Left lung (tissue), 10 donors: ENCODE data around the gene ZNF503. TPM values are rescaled to one million over a fixed set of nuclear protein-coding genes. Genes with fewer than 3 reads are reported as not detected.
A peak's percentile ranks its signal among the peaks of the same experiment; 100 is the strongest.

ENCODE experiments used
- ATAC-seq: fragments of 200-7000 bp; cut with Tn5 transposase; one replicate; pipeline ENCODE4 v1.9.1; 2020; ENCODE audit warnings: moderate library complexity
- DNase-seq, 4 donors: peaks; one replicate each; pipeline ENCODE4 v3.0.0-alpha.2; 2013 to 2020
- H3K27ac ChIP-seq, 2 donors: fragments of 200-600 bp; sonication (generic) in 1 of 2; one replicate each; pipeline versions ENCODE4 v1.5.0 to v1.8.0; 2020 to 2021
- H3K27me3 ChIP-seq, 2 donors: fragments of 200-600 bp; sonication (generic) in 1 of 2; one replicate each; pipeline versions ENCODE4 v1.5.0 to v1.8.0; 2020 to 2021
- H3K36me3 ChIP-seq, 2 donors: fragments of 200-600 bp; sonication (generic) in 1 of 2; one replicate each; pipeline versions ENCODE4 v1.5.0 to v1.8.0; 2020 to 2021
- H3K4me1 ChIP-seq, 2 donors: fragments of 200-600 bp; one replicate each; pipeline ENCODE4 v1.8.0; 2021
- H3K4me3 ChIP-seq, 2 donors: fragments of 200-600 bp; sonication (generic) in 1 of 2; one replicate each; pipeline versions ENCODE4 v1.5.0 to v1.8.0; 2020 to 2021; ENCODE audit warnings: mild to moderate bottlenecking in 1 of 2
- H3K9me3 ChIP-seq, 2 donors: fragments of 200-600 bp; sonication (generic) in 1 of 2; one replicate each; pipeline versions ENCODE4 v1.5.0 to v1.8.0; 2020 to 2021
- CTCF ChIP-seq, 2 donors: fragments of 200-600 bp; sonication (generic) in 1 of 2; IDR thresholded peaks; one replicate each; pipeline versions ENCODE4 v1.5.0 to v1.8.0; 2021; ENCODE audit warnings: antibody characterized with exemption in 2 of 2
- intact Hi-C, 2 donors: fragments of 100-400 bp; cut with DNase I; formaldehyde crosslinking; loops; one replicate each; pipeline versions ENCODE4 v1.11.2 to v1.14.2; 2022
- polyA plus RNA-seq, 6 donors: library from polyadenylated mRNA; unstranded; fragments of 120-200 nt; gene quantifications; one replicate each; pipeline ENCODE4 v1.2.1, GENCODE V29; 2013; ENCODE audit not compliant: insufficient read length in 6 of 6
- total RNA-seq, 2 donors: library from RNA; stranded (reverse); fragmentation: NEBNext Ultra II Directional; extraction: Animal tissue kit (Norgen Biotek cat#: 25700); gene quantifications; one replicate each; pipeline ENCODE4 v1.2.1, GENCODE V29; 2021
- donor health status: DM: no; HTN: yes; CAD: no.
- donor health status: DM: no; HTN: no; CAD: no.

Gene ZNF503
- total and polyA plus RNA-seq, 8 donors, result 32.7 to 71.4 (median 50.0) TPM

DNA sequence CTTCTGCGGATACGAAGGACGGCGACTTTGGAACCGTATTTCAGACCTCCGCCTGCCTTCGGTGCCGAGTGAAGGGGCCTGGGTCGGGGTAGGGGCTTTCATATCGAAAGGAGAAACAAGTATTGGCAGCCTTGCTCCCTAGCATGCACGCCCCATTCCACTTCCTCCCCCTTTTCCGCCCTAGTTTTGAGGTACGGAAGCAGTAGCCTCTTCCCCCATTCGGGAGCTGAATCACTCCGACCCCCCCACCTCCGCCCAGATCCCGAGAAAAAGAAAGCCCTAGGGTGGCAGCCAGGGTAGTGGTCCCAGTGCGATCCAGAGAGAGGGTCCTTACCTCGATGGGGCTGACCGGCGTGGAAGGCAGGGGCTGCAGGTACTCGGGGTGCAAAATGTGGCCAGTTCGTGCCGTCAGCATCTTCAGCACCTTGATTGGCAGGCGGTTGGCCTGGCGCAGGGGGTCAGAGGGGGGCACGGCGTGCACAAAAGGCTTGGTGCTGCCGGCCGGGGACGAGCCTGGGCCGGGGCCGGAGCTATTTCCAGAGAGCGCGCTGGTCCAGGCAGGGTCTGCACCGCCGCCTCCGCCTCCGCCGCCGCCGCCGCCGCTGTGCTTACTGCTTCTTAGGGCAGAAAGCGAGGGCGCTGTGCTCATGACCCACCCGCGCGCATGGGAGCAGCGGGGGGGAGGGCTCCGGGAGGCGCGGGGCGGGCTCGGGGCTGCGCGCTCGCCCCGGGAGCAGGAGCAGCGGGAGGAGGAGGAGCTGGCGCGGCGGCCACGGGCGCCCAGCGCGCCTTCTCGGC is 594 bp downstream of the ZNF503 start:
- ATAC-seq, result peak; percentile 0
- Histone ChIP-seq H3K4me1 (peaks cover 3 to 47% of the 10 kb centered on the region in 2 donors), H3K36me3 (peaks cover 0 to 15% of the 10 kb centered on the region in 2 donors), H3K9me3 (no peaks in the 10 kb centered on the region), H3K4me3 (peak overlapping the region; percentile 85 to 87), H3K27me3 (peaks cover 0 to 96% of the 10 kb centered on the region in 2 donors), H3K27ac (peak overlapping the region; percentile 95 to 98)
- DNase-seq, result peak in 3 of 4 donors; percentile 29 to 90 (median 57)
- TF ChIP-seq CTCF (IDR thresholded peaks at IDR 0.05), result no peak
- intact Hi-C loops, result loop anchor here in 1 of 2 donors (10.0 kb wide), 1 partner anchor 514 kb away; no protein-coding TSS in a partner anchor

DNA sequence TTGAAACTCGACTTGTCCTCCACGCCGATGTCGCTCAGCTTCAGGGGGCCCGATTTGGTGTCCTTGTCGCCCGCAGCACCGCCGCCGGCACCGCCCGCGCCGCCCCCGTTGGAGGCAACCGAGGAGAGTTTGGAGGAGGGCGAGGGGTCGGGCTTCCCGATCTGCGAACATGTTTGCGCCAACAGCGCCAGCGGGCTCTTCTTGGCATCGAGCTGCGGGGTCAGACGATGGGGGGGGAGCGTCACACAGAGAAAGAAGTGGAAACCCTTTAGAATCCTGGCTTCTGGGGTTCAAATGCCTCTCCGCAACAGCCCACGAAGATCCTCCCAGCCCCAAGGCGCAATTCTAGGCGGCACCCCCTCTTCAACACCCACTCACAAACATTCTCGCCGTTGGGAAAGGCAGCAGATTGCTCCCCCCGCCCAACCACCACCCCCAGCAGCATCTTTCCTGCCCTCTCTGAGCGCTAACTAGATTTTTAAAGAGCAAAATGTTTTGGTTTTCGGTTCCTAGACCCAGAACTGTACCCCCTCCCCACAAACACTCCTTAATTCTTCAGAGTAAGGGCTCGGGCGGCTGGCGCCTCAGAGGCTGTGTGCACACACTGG is 1.3 kb downstream of the ZNF503 start:
- Histone ChIP-seq H3K27me3 (peaks cover 0 to 96% of the 10 kb centered on the region in 2 donors), H3K4me1 (peaks cover 5 to 47% of the 10 kb centered on the region in 2 donors), H3K36me3 (peaks cover 0 to 15% of the 10 kb centered on the region in 2 donors), H3K4me3 (peak overlapping the region; percentile 85 to 87), H3K27ac (peak overlapping the region; percentile 95 to 98), H3K9me3 (no peaks in the 10 kb centered on the region)
- ATAC-seq, result no peak
- DNase-seq, result peak in 3 of 4 donors; percentile 35 to 56 (median 39)
- intact Hi-C loops, result loop anchor here in 1 of 2 donors (10.0 kb wide), 1 partner anchor 515 kb away; no protein-coding TSS in a partner anchor
- TF ChIP-seq CTCF (IDR thresholded peaks at IDR 0.05), result no peak

- Histone ChIP-seq H3K27me3 (peaks cover 0 to 96% of the 10 kb centered on the region in 2 donors), H3K27ac (peak overlapping the region; percentile 95 to 98), H3K9me3 (no peaks in the 10 kb centered on the region), H3K4me3 (peak overlapping the region; percentile 85 to 87), H3K4me1 (peaks cover 5 to 46% of the 10 kb centered on the region in 2 donors), H3K36me3 (peaks cover 0 to 15% of the 10 kb centered on the region in 2 donors)
- TF ChIP-seq CTCF (IDR thresholded peaks at IDR 0.05), result peak; percentile 36 to 68
- ATAC-seq (peak; percentile 15), DNase-seq (peak; percentile 59 to 94 (median 80))
- intact Hi-C loops, result loop anchor here in 1 of 2 donors (5.0 to 10.0 kb wide), 4 partner anchors 102 to 1605 kb away; no protein-coding TSS in a partner anchor
Measured at GRCh38 chr10:75399461-75400162, 2.0 kb downstream of the ZNF503 start.

DNA sequence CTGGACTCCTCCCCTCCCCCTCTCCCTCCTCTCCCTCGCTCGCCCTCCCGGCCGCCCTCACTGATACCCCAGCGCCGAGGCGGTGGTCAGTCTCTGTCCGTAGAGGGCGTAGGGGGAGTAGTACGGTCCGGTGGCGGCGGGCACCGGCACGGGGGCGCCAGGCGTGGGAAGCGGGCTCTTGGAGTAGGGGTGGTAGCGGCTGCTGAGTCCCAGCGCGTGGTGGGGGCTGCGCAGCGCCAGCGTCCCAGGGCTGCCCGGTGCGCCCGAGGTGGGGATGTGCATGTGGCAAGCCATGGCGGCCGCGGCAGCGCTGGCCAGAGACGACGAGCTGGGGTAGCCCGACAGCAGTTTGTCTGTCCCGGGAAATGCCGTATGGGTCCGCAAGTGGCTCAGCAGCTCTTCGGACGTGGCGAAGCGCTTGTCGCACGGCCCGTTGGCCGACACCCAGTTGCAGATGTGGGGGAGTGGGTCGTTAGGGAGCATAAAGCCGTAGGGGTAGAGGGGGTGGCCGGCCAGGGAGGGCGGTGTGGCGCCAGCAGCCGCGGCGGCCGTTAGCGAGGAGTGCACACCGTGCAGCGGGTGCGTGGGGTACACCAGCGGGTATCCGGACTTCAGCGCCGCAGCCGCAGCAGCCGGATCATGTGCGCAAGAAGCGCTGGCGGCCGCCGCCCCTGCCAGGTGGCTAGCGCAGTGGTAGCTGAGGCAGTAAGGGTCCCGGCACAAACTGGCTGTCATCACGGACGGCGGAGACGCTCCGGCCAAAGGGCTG is 2.7 kb downstream of the ZNF503 start:
- Histone ChIP-seq H3K4me1 (peaks cover 5 to 39% of the 10 kb centered on the region in 2 donors), H3K4me3 (peak overlapping the region; percentile 85 to 87), H3K27ac (peak overlapping the region; percentile 95 to 98), H3K27me3 (peaks cover 0 to 96% of the 10 kb centered on the region in 2 donors), H3K9me3 (no peaks in the 10 kb centered on the region), H3K36me3 (peaks cover 0 to 15% of the 10 kb centered on the region in 2 donors)
- intact Hi-C loops, result loop anchor here in 1 of 2 donors (5.0 to 10.0 kb wide), 3 partner anchors 102 to 1606 kb away; no protein-coding TSS in a partner anchor
- no peak for TF ChIP-seq CTCF (IDR thresholded peaks at IDR 0.05)
- no peak for ATAC-seq
- DNase-seq, result peak in 3 of 4 donors; percentile 34 to 85 (median 49)
